Mesenchymal stem cell (in vitro differentiated cells and primary cell): ENCODE results near the gene C20orf204.

Experiments
- DNase-seq: peaks from one replicate; pipeline ENCODE4 v3.0.0-alpha.2; 2013
- H2AFZ ChIP-seq: one replicate; pipeline ENCODE4 v1.6.1; 2013; ENCODE audit warnings: low read depth, mild to moderate bottlenecking, control low read depth, inconsistent platforms, low read length, moderate library complexity
- H2AK5ac ChIP-seq: 2 replicates; pipeline ENCODE4 v1.6.1; 2013; ENCODE audit warnings: low read length, moderate library complexity, mild to moderate bottlenecking, inconsistent platforms; ENCODE audit not compliant: severe bottlenecking
- H2BK120ac ChIP-seq: one replicate; pipeline ENCODE4 v1.6.1; 2013; ENCODE audit warnings: low read depth, mild to moderate bottlenecking, inconsistent platforms, low read length, moderate library complexity
- H2BK12ac ChIP-seq, 2 experiments: one replicate each; pipeline ENCODE4 v1.6.1; 2013; ENCODE audit warnings: inconsistent platforms in 2 of 2, low read length in 2 of 2, mild to moderate bottlenecking in 2 of 2, moderate library complexity in 2 of 2, control low read depth in 1 of 2
- H2BK15ac ChIP-seq: one replicate; pipeline ENCODE4 v1.6.1; 2013; ENCODE audit warnings: mild to moderate bottlenecking, low read depth, inconsistent platforms; ENCODE audit not compliant: poor library complexity, severe bottlenecking
- H2BK5ac ChIP-seq: 2 replicates; pipeline ENCODE4 v1.6.1; 2013; ENCODE audit warnings: low read depth, mild to moderate bottlenecking, low read length, control low read depth, inconsistent platforms; ENCODE audit not compliant: poor library complexity, severe bottlenecking
- H3K14ac ChIP-seq, 2 experiments: one replicate each; pipeline ENCODE4 v1.6.1; 2013; ENCODE audit warnings: inconsistent platforms in 2 of 2, low read length in 2 of 2, control low read depth in 1 of 2, mild to moderate bottlenecking in 1 of 2, moderate library complexity in 1 of 2
- H3K18ac ChIP-seq, 2 experiments: one replicate each; pipeline ENCODE4 v1.6.1; 2013; ENCODE audit warnings: inconsistent platforms in 2 of 2, low read length in 2 of 2, control low read depth in 1 of 2, low read depth in 1 of 2, mild to moderate bottlenecking in 1 of 2
- H3K23ac ChIP-seq, 2 experiments: one replicate each; pipeline ENCODE4 v1.6.1; 2013; ENCODE audit warnings: inconsistent platforms in 2 of 2, low read length in 2 of 2, mild to moderate bottlenecking in 2 of 2, moderate library complexity in 2 of 2, control low read depth in 1 of 2
- H3K27ac ChIP-seq: 2 replicates; pipeline ENCODE4 v1.5.1; 2013; ENCODE audit warnings: mild to moderate bottlenecking, moderate library complexity, low read length, control low read depth, inconsistent platforms; ENCODE audit not compliant: poor library complexity, severe bottlenecking
- H3K27me3 ChIP-seq, 2 experiments: 2 replicates each; pipeline versions ENCODE4 v1.6.1 to v1.7.0; 2013; ENCODE audit warnings: low read length in 2 of 2, mild to moderate bottlenecking in 2 of 2, moderate library complexity in 2 of 2, control low read depth in 1 of 2, inconsistent platforms in 1 of 2; ENCODE audit not compliant: control insufficient read depth in 1 of 2, insufficient read depth in 1 of 2
- H3K36me3 ChIP-seq, 2 experiments: 2 replicates each; pipeline versions ENCODE4 v1.6.1 to v1.7.0; 2013; ENCODE audit warnings: low read length in 2 of 2, control low read depth in 1 of 2, inconsistent platforms in 1 of 2, low read depth in 1 of 2, mild to moderate bottlenecking in 1 of 2; ENCODE audit not compliant: insufficient read depth in 2 of 2, control insufficient read depth in 1 of 2
- H3K4ac ChIP-seq, 2 experiments: one replicate each; pipeline ENCODE4 v1.6.1; 2013; ENCODE audit warnings: inconsistent platforms in 2 of 2, low read length in 2 of 2, mild to moderate bottlenecking in 2 of 2, moderate library complexity in 2 of 2, control low read depth in 1 of 2, low read depth in 1 of 2
- H3K4me1 ChIP-seq: 2 replicates; pipeline ENCODE4 v1.6.1; 2013; ENCODE audit warnings: low read depth, low read length, control low read depth; ENCODE audit not compliant: control insufficient read depth, insufficient read depth
- H3K4me2 ChIP-seq: 2 replicates; pipeline ENCODE4 v1.6.1; 2013; ENCODE audit warnings: low read length, mild to moderate bottlenecking, inconsistent platforms; ENCODE audit not compliant: poor library complexity, severe bottlenecking
- H3K4me3 ChIP-seq, 2 experiments: 2 replicates each; pipeline versions ENCODE4 v1.5.1 to v1.7.0; 2013; ENCODE audit warnings: low read length in 2 of 2, mild to moderate bottlenecking in 2 of 2, control low read depth in 1 of 2, low read depth in 1 of 2; ENCODE audit not compliant: insufficient read depth in 1 of 2
- H3K79me1 ChIP-seq: replicated peaks from 2 replicates; pipeline ENCODE4 v1.6.1; 2013; ENCODE audit warnings: mild to moderate bottlenecking, control low read depth, low read length, inconsistent platforms; ENCODE audit not compliant: poor library complexity, severe bottlenecking
- H3K9ac ChIP-seq: 2 replicates; pipeline ENCODE4 v1.7.0; 2013; ENCODE audit warnings: mild to moderate bottlenecking, low read length, moderate library complexity
- H3K9me3 ChIP-seq: 2 replicates; pipeline ENCODE4 v1.7.0; 2013; ENCODE audit warnings: mild to moderate bottlenecking, low read length; ENCODE audit not compliant: control insufficient read depth
- H4K8ac ChIP-seq: one replicate; pipeline ENCODE4 v1.6.1; 2013; ENCODE audit warnings: inconsistent platforms, mild to moderate bottlenecking, low read length, moderate library complexity
- H4K91ac ChIP-seq: one replicate; pipeline ENCODE4 v1.6.1; 2013; ENCODE audit warnings: mild to moderate bottlenecking, low read length, inconsistent platforms
- WGBS: methylation state at CpG from one replicate; pipeline ENCODE4 v1.1.7; 2013; ENCODE audit warnings: mixed read lengths; 5-methylcytosine and 5-hydroxymethylcytosine counted together

Gene C20orf204

GRCh38 chr20:64077094-64077493, 41.1 kb downstream of the C20orf204 start:
- H3K36me3 ChIP-seq: peaks cover 15 to 46% of the 10 kb centered on the region in 2 experiments
- no peak overlapping the region for H3K14ac ChIP-seq
- no peak overlapping the region for H4K91ac ChIP-seq
- H2AK5ac ChIP-seq: no peak overlapping the region
- H3K9me3 ChIP-seq: no peaks in the 10 kb centered on the region
- H2BK120ac ChIP-seq: no peak overlapping the region
- no peak overlapping the region for H4K8ac ChIP-seq
- no peak overlapping the region for H3K4ac ChIP-seq
- no peak overlapping the region for H3K23ac ChIP-seq
- DNase-seq: no peak
- H3K27me3 ChIP-seq: peaks cover 0 to 10% of the 10 kb centered on the region in 2 experiments
- no peak overlapping the region for H3K4me3 ChIP-seq
- H2BK12ac ChIP-seq: no peak overlapping the region
- no peak overlapping the region for H3K9ac ChIP-seq
- H3K27ac ChIP-seq: no peak overlapping the region
- H2AFZ ChIP-seq: no peak overlapping the region
- WGBS: 94% methylated on average over 8 of the region's 8 CpGs
- no peak overlapping the region for H2BK15ac ChIP-seq
- H3K79me1 ChIP-seq: peaks cover 24% of the 10 kb centered on the region
- no peak overlapping the region for H3K4me2 ChIP-seq
- no peak overlapping the region for H2BK5ac ChIP-seq
- H3K18ac ChIP-seq: no peak overlapping the region
- H3K4me1 ChIP-seq: peaks cover 24% of the 10 kb centered on the region

GRCh38 chr20:64077541-64077875, 41.5 kb downstream of the C20orf204 start:
- Histone ChIP-seq H3K9me3 (no peaks in the 10 kb centered on the region), H3K23ac (no peak overlapping the region)
- whole genome bisulfite sequencing: 89% methylated on average over 7 of the region's 7 CpGs

GRCh38 chr20:64077876-64078551, 42.0 kb downstream of the C20orf204 start:
- Histone ChIP-seq H3K4ac (peak overlapping the region in 1 of 2 experiments; percentile 3), H4K91ac (no peak overlapping the region), H3K27ac (no peak overlapping the region), H3K4me3 (peak overlapping the region in 1 of 2 experiments; percentile 83), H3K9me3 (no peaks in the 10 kb centered on the region), H2BK12ac (no peak overlapping the region), H2BK120ac (no peak overlapping the region), H3K79me1 (peaks cover 24% of the 10 kb centered on the region), H3K23ac (peak overlapping the region in 1 of 2 experiments; percentile 3), H3K18ac (no peak overlapping the region), H2BK15ac (peak overlapping the region; percentile 26), H2AK5ac (no peak overlapping the region), H3K27me3 (peaks cover 0 to 16% of the 10 kb centered on the region in 2 experiments), H3K4me2 (peak overlapping the region; percentile 5), H3K36me3 (peaks cover 7 to 37% of the 10 kb centered on the region in 2 experiments), H3K4me1 (peaks cover 33% of the 10 kb centered on the region), H4K8ac (no peak overlapping the region), H2AFZ (no peak overlapping the region), H3K14ac (peak overlapping the region in 1 of 2 experiments; percentile 44), H3K9ac (no peak overlapping the region), H2BK5ac (no peak overlapping the region)
- DNase-seq: no peak
- 78% methylated on average over 11 of the region's 15 CpGs for WGBS

More at GRCh38 chr20:64077541-64077875, 41.5 kb downstream of the C20orf204 start:
- Histone ChIP-seq H3K27ac (no peak overlapping the region), H3K18ac (no peak overlapping the region), H2AFZ (no peak overlapping the region), H3K27me3 (peaks cover 0 to 11% of the 10 kb centered on the region in 2 experiments), H4K8ac (no peak overlapping the region), H2BK120ac (no peak overlapping the region), H2BK15ac (no peak overlapping the region), H2BK12ac (no peak overlapping the region), H3K36me3 (peaks cover 11 to 41% of the 10 kb centered on the region in 2 experiments), H3K14ac (no peak overlapping the region), H3K4me2 (no peak overlapping the region), H3K4me1 (peaks cover 29% of the 10 kb centered on the region), H3K4ac (no peak overlapping the region), H3K79me1 (peaks cover 24% of the 10 kb centered on the region), H4K91ac (no peak overlapping the region), H2BK5ac (no peak overlapping the region), H3K9ac (no peak overlapping the region), H3K4me3 (no peak overlapping the region), H2AK5ac (no peak overlapping the region)
- DNase-seq: no peak

GRCh38 chr20:64078934-64079272, 42.9 kb downstream of the C20orf204 start:
- no peaks in the 10 kb centered on the region for H3K9me3 ChIP-seq
- peak overlapping the region in 1 of 2 experiments; percentile 43 for H2BK12ac ChIP-seq
- H3K27me3 ChIP-seq: peaks cover 0 to 22% of the 10 kb centered on the region in 2 experiments
- H3K14ac ChIP-seq: peak overlapping the region in 1 of 2 experiments; percentile 13
- peak overlapping the region; percentile 91 for H3K4me2 ChIP-seq
- no peak for DNase-seq
- 35% methylated on average over 2 of the region's 4 CpGs for WGBS
- peak overlapping the region; percentile 79 to 95 for H3K18ac ChIP-seq
- H3K27ac ChIP-seq: no peak overlapping the region
- H2BK5ac ChIP-seq: peak overlapping the region; percentile 24
- no peak overlapping the region for H3K23ac ChIP-seq
- H3K4me1 ChIP-seq: peaks cover 41% of the 10 kb centered on the region
- H3K4me3 ChIP-seq: peak overlapping the region; percentile 76 to 83
- H3K9ac ChIP-seq: peak overlapping the region; percentile 83
- H4K91ac ChIP-seq: peak overlapping the region; percentile 84
- no peak overlapping the region for H2AFZ ChIP-seq
- H2AK5ac ChIP-seq: no peak overlapping the region
- peak overlapping the region; percentile 88 for H2BK120ac ChIP-seq
- peaks cover 24% of the 10 kb centered on the region for H3K79me1 ChIP-seq
- peak overlapping the region; percentile 45 to 77 for H3K4ac ChIP-seq
- H2BK15ac ChIP-seq: peak overlapping the region; percentile 1
- H3K36me3 ChIP-seq: peaks cover 3 to 30% of the 10 kb centered on the region in 2 experiments
- H4K8ac ChIP-seq: peak overlapping the region; percentile 16
